Right ventricle myocardium superior (tissue), 1 donor: ENCODE measurements around the gene IGFBP6. TPM values are rescaled to one million over a fixed set of nuclear protein-coding genes. Genes with fewer than 3 reads are reported as not detected.
A peak's percentile ranks its signal among the peaks of the same experiment; 100 is the strongest.

Experiments
- ATAC-seq: fragments of 200-7000 bp; cut with Tn5 transposase; one replicate; pipeline ENCODE4 v1.9.1; 2020; ENCODE audit warnings: mild to moderate bottlenecking; ENCODE audit not compliant: poor library complexity
- DNase-seq: peaks from one replicate; pipeline ENCODE4 v3.0.0-alpha.2; 2020
- intact Hi-C: fragments of 100-400 bp; cut with DNase I; formaldehyde crosslinking; loops from one replicate; pipeline ENCODE4 v1.11.2; 2022
- total RNA-seq: library from RNA; stranded (reverse); fragmentation: NEBNext Ultra II Directional; extraction: Animal tissue kit (Norgen Biotek cat#: 25700); gene quantifications from one replicate; pipeline ENCODE4 v1.2.1, GENCODE V29; 2021
- donor health status: DM: no; HTN: yes; CAD: no; lungs with severe emphysema.

IGFBP6 gene
- total RNA-seq, 1 donor from 2014 or later: 50.2 TPM

GRCh38 chr12:53057816-53058500 lies 39.5 kb upstream of the IGFBP6 start:
- DNase-seq (no peak), ATAC-seq (no peak)
- intact Hi-C loops: no loop called here

DNA sequence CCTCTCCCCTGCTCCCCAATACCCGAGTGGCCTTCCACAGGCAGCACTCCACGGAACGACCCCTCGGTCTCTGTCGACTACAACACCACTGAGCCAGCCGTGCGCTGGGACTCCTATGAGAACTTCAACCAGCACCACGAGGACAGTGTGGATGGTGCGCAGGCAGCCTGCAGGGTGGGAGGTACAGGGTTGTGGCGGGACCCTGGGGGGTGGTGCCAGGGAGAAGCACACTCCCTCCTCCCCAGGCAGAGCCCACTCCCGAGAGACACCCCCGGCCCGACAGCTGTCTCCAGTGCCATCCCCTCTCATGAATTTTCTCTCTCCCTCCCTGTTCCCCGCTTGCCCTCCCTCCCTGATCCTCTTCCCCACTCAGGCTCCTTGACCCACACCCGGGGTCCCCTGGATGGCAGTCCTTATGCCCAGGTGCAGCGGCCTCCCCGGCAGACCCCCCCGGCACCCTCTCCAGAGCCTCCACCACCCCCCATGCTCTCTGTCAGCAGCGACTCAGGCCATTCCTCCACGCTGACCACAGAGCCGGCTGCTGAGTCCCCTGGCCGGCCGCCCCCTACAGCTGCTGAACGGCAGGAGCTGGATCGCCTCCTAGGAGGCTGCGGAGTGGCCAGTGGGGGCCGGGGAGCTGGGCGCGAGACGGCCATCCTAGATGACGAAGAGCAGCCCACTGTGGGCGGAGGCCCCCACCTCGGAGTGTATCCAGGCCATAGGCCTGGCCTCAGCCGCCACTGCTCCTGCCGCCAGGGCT lies 38.6 kb upstream of the IGFBP6 start:
- intact Hi-C loops: no loop called here
- ATAC-seq (no peak), DNase-seq (peak; percentile 46)

DNA sequence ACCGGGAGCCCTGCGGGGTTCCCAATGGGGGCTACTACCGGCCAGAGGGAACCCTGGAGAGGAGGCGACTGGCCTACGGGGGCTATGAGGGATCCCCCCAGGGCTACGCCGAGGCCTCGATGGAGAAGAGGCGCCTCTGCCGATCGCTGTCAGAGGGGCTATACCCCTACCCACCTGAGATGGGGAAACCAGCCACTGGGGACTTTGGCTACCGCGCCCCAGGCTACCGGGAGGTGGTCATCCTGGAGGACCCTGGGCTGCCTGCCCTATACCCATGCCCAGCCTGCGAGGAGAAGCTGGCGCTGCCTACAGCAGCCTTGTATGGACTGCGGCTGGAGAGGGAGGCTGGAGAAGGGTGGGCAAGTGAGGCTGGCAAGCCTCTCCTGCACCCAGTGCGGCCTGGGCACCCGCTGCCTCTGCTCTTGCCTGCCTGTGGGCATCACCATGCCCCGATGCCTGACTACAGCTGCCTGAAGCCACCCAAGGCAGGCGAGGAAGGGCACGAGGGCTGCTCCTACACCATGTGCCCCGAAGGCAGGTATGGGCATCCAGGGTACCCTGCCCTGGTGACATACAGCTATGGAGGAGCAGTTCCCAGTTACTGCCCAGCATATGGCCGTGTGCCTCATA lies 37.9 kb upstream of the IGFBP6 start:
- peak; percentile 49 for DNase-seq
- intact Hi-C loops: no loop called here
- no peak for ATAC-seq

DNA sequence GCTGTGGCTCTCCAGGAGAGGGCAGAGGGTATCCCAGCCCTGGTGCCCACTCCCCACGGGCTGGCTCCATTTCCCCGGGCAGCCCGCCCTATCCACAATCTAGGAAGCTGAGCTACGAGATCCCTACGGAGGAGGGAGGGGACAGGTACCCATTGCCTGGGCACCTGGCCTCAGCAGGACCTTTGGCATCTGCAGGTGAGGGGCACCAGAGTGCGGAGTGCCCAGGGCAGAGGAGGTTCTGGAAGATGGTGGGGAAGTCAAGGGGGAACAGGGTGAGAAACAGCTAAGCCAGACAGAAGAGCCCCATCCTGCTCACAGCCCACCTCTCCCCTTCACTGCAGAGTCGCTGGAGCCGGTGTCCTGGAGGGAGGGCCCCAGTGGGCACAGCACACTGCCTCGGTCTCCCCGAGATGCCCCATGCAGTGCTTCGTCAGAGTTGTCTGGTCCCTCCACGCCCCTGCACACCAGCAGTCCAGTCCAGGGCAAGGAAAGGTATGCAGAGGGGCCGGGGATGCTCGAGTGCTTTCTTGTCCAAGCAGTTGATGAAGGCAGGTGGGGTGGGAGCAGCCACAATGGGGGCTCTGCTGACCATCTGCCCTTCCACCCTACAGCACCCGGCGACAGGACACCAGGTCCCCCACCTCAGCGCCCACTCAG lies 37.3 kb upstream of the IGFBP6 start:
- intact Hi-C loops: no loop called here
- no peak for ATAC-seq
- no peak for DNase-seq

GRCh38 chr12:53060721-53061276 lies 36.7 kb upstream of the IGFBP6 start:
- DNase-seq (peak; percentile 57), ATAC-seq (no peak)
- intact Hi-C loops: no loop called here

DNA sequence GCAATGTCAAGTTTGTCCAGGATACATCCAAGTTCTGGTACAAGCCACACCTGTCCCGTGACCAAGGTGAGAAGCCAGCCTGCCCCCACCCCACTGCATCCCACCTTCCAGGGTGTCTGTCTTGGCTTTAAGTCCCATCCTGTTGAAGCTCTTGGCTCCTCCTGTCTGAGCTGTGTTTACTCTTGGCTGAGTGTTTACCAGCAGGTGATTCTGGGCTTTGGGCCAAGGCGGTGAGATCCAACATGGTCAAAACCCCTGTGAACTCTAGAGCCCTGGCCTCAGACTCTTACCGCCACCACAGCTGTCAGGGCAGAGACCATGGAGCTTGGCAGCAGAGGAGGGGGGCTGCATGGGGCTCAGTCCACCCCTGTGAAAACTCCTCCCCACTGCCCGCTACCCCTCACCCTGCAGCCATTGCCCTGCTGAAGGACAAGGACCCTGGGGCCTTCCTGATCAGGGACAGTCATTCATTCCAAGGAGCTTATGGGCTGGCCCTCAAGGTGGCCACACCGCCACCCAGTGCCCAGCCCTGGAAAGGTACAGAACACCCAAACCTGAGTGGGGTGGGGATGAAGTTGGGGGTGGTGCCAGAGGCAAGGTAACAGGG lies 36.0 kb upstream of the IGFBP6 start:
- intact Hi-C loops: no loop called here
- DNase-seq (peak; percentile 58), ATAC-seq (no peak)

DNA sequence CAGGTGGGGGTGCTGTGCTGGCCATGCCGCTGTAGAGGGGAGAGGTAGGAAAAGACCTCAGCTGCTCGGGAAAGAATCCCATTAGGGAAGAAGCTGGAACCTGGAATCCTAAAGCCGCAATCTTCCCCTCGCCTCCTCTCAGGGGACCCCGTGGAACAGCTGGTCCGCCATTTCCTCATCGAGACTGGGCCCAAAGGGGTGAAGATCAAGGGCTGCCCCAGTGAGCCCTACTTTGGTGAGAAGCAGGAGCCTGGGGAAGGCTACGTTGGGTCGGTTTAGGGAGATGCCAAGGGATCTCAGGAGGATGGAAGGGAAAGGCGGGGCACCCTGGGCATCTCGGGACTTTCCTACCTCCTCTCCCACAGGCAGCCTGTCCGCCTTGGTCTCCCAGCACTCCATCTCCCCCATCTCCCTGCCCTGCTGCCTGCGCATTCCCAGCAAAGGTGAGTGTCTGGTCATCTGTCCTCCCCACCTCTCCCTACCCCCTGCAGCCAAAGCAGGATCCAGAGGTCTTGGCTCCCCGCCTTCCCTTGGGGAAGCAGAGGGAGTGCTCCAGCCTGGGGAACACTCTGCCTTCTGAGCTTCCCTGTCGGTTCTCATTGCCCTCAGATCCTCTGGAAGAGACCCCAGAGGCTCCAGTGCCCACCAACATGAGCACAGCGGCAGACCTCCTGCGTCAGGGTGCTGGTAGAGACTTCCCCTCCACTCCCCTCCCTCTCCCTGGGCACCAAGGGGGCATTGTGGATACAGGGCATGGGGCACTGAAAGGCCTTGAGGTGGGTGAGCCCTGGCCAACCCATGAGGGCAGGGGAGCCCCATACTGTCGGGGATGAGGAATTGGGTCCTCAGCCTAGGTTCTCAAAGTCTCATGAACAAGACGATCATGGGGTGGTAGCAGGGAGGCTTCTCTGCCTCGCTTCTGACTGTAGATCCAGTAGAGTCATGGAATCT lies 35.2 kb upstream of the IGFBP6 start:
- ATAC-seq: no peak
- DNase-seq: no peak
- intact Hi-C loops: no loop called here

GRCh38 chr12:53062977-53063707 lies 34.3 kb upstream of the IGFBP6 start:
- ATAC-seq: no peak
- intact Hi-C loops: no loop called here
- no peak for DNase-seq

GRCh38 chr12:53063708-53064612 lies 33.5 kb upstream of the IGFBP6 start:
- ATAC-seq (peak; percentile 36), DNase-seq (peak; percentile 74)
- intact Hi-C loops: no loop called here

DNA sequence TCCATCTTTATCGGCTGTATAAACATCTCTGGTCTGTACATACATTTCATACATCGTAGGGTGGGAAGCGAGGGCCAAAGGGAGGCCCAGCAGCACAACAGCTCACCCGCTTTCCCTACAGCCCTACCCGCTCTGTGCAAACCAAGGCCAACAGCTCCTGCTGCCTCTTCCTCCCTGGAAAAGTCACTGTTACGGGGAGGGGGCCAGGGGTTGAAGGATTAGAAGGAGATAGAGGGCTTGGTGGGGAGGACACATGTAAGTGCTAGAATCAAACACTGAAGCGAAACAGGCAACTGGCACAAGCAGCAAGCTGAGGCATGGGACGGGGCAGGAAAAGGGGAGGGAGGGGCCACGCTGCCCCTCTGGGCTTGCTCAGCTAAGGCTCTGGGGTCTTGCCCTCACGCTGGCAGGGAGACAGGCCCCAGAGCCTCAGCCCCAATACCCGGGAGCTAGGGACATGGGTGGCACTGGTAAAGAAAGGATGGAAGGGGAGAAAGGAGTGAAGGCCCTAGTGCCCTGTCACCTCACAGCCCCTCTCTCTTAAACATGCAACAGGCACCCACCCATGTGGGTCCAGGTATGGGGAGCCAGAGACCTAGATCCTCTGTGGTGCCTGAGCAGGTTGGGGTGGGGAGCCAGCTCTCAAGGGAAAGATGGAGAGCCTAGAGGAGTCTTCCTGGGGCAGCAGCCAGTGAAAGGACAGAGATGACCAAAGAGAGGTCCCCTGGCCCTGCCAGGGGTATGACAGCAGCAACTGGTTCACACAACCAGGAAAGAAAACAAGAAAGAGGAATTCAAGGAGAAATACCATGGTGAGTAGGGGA lies 32.6 kb upstream of the IGFBP6 start:
- DNase-seq: no peak
- peak; percentile 0 for ATAC-seq
- intact Hi-C loops: loop anchor here (5.0 kb wide), 1 partner anchor 132 kb away; no protein-coding TSS in a partner anchor

DNA sequence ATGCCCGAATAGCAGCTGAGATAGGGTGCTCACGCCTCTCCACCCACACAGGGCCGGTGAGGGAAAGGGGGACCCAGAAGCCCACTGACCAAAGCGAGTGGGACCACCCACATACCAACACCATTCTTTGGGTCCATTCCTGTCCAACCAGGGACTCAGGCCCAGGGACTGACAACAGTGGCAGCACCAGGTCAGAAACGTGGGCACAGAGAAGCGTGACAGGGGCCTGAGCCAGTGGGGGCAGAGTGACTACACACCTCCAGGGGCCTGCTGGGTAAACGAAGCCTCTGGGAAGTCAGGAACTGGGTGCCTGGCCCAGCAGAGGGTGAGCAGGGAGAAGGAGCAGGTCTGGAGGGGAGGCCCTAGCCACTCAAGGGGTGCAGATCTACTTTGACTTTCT lies 32.0 kb upstream of the IGFBP6 start:
- no peak for DNase-seq
- intact Hi-C loops: loop anchor here (5.0 kb wide), 1 partner anchor 132 kb away; no protein-coding TSS in a partner anchor
- peak; percentile 2 for ATAC-seq

DNA sequence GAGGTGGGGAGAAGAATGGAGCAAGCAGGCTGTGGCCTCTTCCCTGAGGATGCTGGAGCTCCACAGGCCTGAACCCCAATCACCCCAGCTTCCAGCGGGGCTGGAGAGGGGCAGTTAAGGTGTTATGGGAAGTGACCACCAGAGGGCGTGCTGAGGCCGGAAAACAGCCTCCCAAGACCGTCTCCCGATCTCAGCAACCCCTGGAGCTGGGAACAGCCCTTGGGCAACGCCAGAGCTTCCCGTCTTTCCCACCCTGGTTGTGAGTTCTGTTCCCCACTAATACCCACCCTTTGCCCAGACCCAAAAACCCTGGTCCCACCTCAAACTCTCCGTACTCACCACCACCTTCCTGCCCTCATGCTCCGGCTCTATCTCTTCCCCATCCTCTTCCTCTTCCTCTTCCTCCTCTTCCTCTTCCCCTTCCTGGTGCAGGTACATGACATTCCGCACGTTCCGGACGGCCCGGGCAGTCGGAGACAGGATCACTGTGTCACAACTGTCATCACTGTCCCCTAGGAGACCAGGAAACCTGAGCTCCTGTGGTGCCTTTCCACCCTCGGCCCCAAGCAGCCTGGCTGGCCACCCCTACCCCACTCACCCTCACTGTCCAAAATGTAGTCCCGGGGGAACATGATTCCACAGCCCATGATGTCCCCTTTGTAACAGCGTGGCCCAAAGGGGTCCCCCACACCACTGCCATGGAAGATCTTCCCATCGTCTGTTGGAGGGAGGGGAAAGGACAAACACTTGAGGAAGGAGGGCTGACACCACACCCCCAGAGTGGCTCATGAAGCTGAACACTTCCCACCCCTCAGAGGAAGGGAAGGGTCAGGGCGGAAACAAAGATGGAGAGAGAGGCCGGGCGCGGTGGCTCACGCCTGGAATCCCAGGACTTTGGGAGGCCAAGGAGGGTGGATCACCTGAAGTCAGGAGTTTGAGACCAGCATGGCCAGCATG lies 31.2 kb upstream of the IGFBP6 start:
- ATAC-seq (peak; percentile 63), DNase-seq (peak; percentile 85)
- intact Hi-C loops: loop anchor here (2.0 to 5.0 kb wide), 2 partner anchors 33 to 131 kb away; no protein-coding TSS in a partner anchor

- intact Hi-C loops: loop anchor here (2.0 to 5.0 kb wide), 2 partner anchors 31 to 130 kb away; no protein-coding TSS in a partner anchor
- DNase-seq (no peak), ATAC-seq (no peak)
Measured at GRCh38 chr12:53067074-53067992, 30.1 kb upstream of the IGFBP6 start.
